ENCODE results near the gene GALNT18. TPM values are rescaled to one million over a fixed set of nuclear protein-coding genes. Genes with fewer than 3 reads are reported as not detected.

Gene GALNT18
- total RNA-seq, 2 experiments from 2014 or later = 0.69 to 0.71 TPM

GRCh38 chr11:11383995-11384394 is 237.8 kb downstream of the GALNT18 start:
- ChIA-PET POLR2A (no interaction called here), CTCF (no interaction called here)
- H3K36me3 Mint-ChIP-seq (ENCODE audit: low read depth) = no peaks in the 10 kb centered on the region
- H3K4me3 Mint-ChIP-seq = no peak overlapping the region
- DNase-seq = no peak
- no peaks in the 10 kb centered on the region for H3K9me3 Mint-ChIP-seq
- H3K27me3 Mint-ChIP-seq = no peaks in the 10 kb centered on the region
- no peak overlapping the region for H3K27ac Mint-ChIP-seq
- H3K4me1 Mint-ChIP-seq = no peaks in the 10 kb centered on the region

GRCh38 chr11:11382858-11383532 is 238.8 kb downstream of the GALNT18 start:
- ChIA-PET CTCF (interaction anchor here (0.8 to 1.2 kb wide), 2 partner anchors 12 to 87 kb away, joined by 3 read pairs; no protein-coding TSS in a partner anchor), POLR2A (no interaction called here)
- Mint-ChIP-seq H3K9me3 (no peaks in the 10 kb centered on the region), H3K27ac (no peak overlapping the region), H3K4me1 (no peaks in the 10 kb centered on the region), H3K27me3 (no peaks in the 10 kb centered on the region), H3K4me3 (no peak overlapping the region), H3K36me3 (ENCODE audit: low read depth) (no peaks in the 10 kb centered on the region)
- no peak for DNase-seq

- Mint-ChIP-seq H3K9me3 (no peaks in the 10 kb centered on the region), H3K4me3 (no peak overlapping the region), H3K36me3 (ENCODE audit: low read depth) (no peaks in the 10 kb centered on the region), H3K4me1 (no peaks in the 10 kb centered on the region), H3K27ac (no peak overlapping the region), H3K27me3 (no peaks in the 10 kb centered on the region)
- CTCF ChIA-PET = no interaction called here
- POLR2A ChIA-PET = no interaction called here
- DNase-seq = no peak
These were observed 240.2 kb downstream of the GALNT18 start for GRCh38 chr11:11381471-11382105.

GRCh38 chr11:11380883-11381282 is 240.9 kb downstream of the GALNT18 start:
- Mint-ChIP-seq H3K4me3 (no peak overlapping the region), H3K9me3 (no peaks in the 10 kb centered on the region), H3K36me3 (ENCODE audit: low read depth) (no peaks in the 10 kb centered on the region), H3K27me3 (no peaks in the 10 kb centered on the region), H3K4me1 (no peaks in the 10 kb centered on the region), H3K27ac (no peak overlapping the region)
- ChIA-PET POLR2A (no interaction called here), CTCF (no interaction called here)
- no peak for DNase-seq

- CTCF ChIA-PET = no interaction called here
- DNase-seq = no peak
- no peaks in the 10 kb centered on the region for H3K9me3 Mint-ChIP-seq
- H3K36me3 Mint-ChIP-seq (ENCODE audit: low read depth) = no peaks in the 10 kb centered on the region
- H3K4me3 Mint-ChIP-seq = no peak overlapping the region
- POLR2A ChIA-PET = no interaction called here
- no peak overlapping the region for H3K27ac Mint-ChIP-seq
- no peaks in the 10 kb centered on the region for H3K4me1 Mint-ChIP-seq
- no peaks in the 10 kb centered on the region for H3K27me3 Mint-ChIP-seq
These were observed 241.5 kb downstream of the GALNT18 start for GRCh38 chr11:11380340-11380739.

GRCh38 chr11:11379661-11380060 is 242.1 kb downstream of the GALNT18 start:
- Mint-ChIP-seq H3K9me3 (no peaks in the 10 kb centered on the region), H3K4me1 (no peaks in the 10 kb centered on the region), H3K36me3 (ENCODE audit: low read depth) (no peaks in the 10 kb centered on the region), H3K4me3 (no peak overlapping the region), H3K27me3 (no peaks in the 10 kb centered on the region), H3K27ac (no peak overlapping the region)
- DNase-seq = no peak
- ChIA-PET POLR2A (no interaction called here), CTCF (no interaction called here)

- DNase-seq = no peak
- no peaks in the 10 kb centered on the region for H3K36me3 Mint-ChIP-seq (ENCODE audit: low read depth)
- ChIA-PET POLR2A (no interaction called here), CTCF (interaction anchor here (0.6 kb wide), 1 partner anchor 1425 kb away, joined by 3 read pairs; no protein-coding TSS in a partner anchor)
- H3K4me1 Mint-ChIP-seq = no peaks in the 10 kb centered on the region
- no peaks in the 10 kb centered on the region for H3K9me3 Mint-ChIP-seq
- no peaks in the 10 kb centered on the region for H3K27me3 Mint-ChIP-seq
- H3K4me3 Mint-ChIP-seq = no peak overlapping the region
- no peak overlapping the region for H3K27ac Mint-ChIP-seq
These were observed 243.4 kb downstream of the GALNT18 start for GRCh38 chr11:11378184-11378940.

GRCh38 chr11:11374358-11375148 is 247.3 kb downstream of the GALNT18 start:
- Mint-ChIP-seq H3K4me3 (no peak overlapping the region), H3K9me3 (no peaks in the 10 kb centered on the region), H3K27me3 (no peaks in the 10 kb centered on the region), H3K4me1 (no peaks in the 10 kb centered on the region), H3K27ac (no peak overlapping the region), H3K36me3 (ENCODE audit: low read depth) (no peaks in the 10 kb centered on the region)
- no peak for DNase-seq
- ChIA-PET CTCF (interaction anchor here (0.6 kb wide), 1 partner anchor 140 kb away, joined by 3 read pairs; no protein-coding TSS in a partner anchor), POLR2A (no interaction called here)

- POLR2A ChIA-PET = no interaction called here
- no peak overlapping the region for H3K27ac Mint-ChIP-seq
- no peaks in the 10 kb centered on the region for H3K36me3 Mint-ChIP-seq (ENCODE audit: low read depth)
- no peaks in the 10 kb centered on the region for H3K27me3 Mint-ChIP-seq
- CTCF ChIA-PET = no interaction called here
- H3K4me1 Mint-ChIP-seq = no peaks in the 10 kb centered on the region
- DNase-seq = no peak
- H3K9me3 Mint-ChIP-seq = no peaks in the 10 kb centered on the region
- H3K4me3 Mint-ChIP-seq = no peak overlapping the region
These were observed 247.9 kb downstream of the GALNT18 start for GRCh38 chr11:11373934-11374333.

- Mint-ChIP-seq H3K9me3 (peaks cover 1% of the 10 kb centered on the region), H3K36me3 (ENCODE audit: low read depth) (no peaks in the 10 kb centered on the region), H3K4me3 (no peak overlapping the region), H3K4me1 (no peaks in the 10 kb centered on the region), H3K27ac (no peak overlapping the region), H3K27me3 (no peaks in the 10 kb centered on the region)
- CTCF ChIA-PET = no interaction called here
- POLR2A ChIA-PET = no interaction called here
- no peak for DNase-seq
These were observed 249.3 kb downstream of the GALNT18 start for GRCh38 chr11:11372461-11372860.

GRCh38 chr11:11370962-11371303 is 250.9 kb downstream of the GALNT18 start:
- POLR2A ChIA-PET = no interaction called here
- H3K27me3 Mint-ChIP-seq = no peaks in the 10 kb centered on the region
- H3K4me1 Mint-ChIP-seq = no peaks in the 10 kb centered on the region
- no peak for DNase-seq
- no peaks in the 10 kb centered on the region for H3K36me3 Mint-ChIP-seq (ENCODE audit: low read depth)
- H3K4me3 Mint-ChIP-seq = no peak overlapping the region
- no peak overlapping the region for H3K27ac Mint-ChIP-seq
- CTCF ChIA-PET = no interaction called here
- peaks cover 1% of the 10 kb centered on the region for H3K9me3 Mint-ChIP-seq

- POLR2A ChIA-PET = no interaction called here
- H3K27ac Mint-ChIP-seq = no peak overlapping the region
- peaks cover 1% of the 10 kb centered on the region for H3K9me3 Mint-ChIP-seq
- CTCF ChIA-PET = no interaction called here
- no peaks in the 10 kb centered on the region for H3K27me3 Mint-ChIP-seq
- H3K4me1 Mint-ChIP-seq = no peaks in the 10 kb centered on the region
- no peaks in the 10 kb centered on the region for H3K36me3 Mint-ChIP-seq (ENCODE audit: low read depth)
- no peak overlapping the region for H3K4me3 Mint-ChIP-seq
- DNase-seq = no peak
These were observed 251.4 kb downstream of the GALNT18 start for GRCh38 chr11:11370255-11370961.
